Neural cell (in vitro differentiated cells): Measurements from ENCODE around the gene PTPRG.

ENCODE experiments used
- EP300 ChIP-seq: fragments of 450-650 bp; conservative IDR thresholded peaks from 2 replicates; pipeline ENCODE4 v1.6.1; 2014; ENCODE audit warnings: antibody characterized with exemption, mild to moderate bottlenecking, moderate library complexity; ENCODE audit not compliant: poor library complexity, severe bottlenecking
- TAF1 ChIP-seq: IDR thresholded peaks from 2 replicates; pipeline ENCODE4 v1.6.1; 2012; ENCODE audit warnings: low read depth
- TF ChIP-seq, protein P1 (sequence below): fragments of 450-650 bp; IDR thresholded peaks from 2 replicates; pipeline ENCODE4 v1.5.1; 2014; ENCODE audit warnings: antibody characterized with exemption, mild to moderate bottlenecking, moderate library complexity; ENCODE audit not compliant: poor library complexity, severe bottlenecking
- TF ChIP-seq, protein P2 (sequence below): IDR thresholded peaks from 2 replicates; pipeline ENCODE4 v1.6.1; 2012; ENCODE audit warnings: borderline replicate concordance

DNA sequence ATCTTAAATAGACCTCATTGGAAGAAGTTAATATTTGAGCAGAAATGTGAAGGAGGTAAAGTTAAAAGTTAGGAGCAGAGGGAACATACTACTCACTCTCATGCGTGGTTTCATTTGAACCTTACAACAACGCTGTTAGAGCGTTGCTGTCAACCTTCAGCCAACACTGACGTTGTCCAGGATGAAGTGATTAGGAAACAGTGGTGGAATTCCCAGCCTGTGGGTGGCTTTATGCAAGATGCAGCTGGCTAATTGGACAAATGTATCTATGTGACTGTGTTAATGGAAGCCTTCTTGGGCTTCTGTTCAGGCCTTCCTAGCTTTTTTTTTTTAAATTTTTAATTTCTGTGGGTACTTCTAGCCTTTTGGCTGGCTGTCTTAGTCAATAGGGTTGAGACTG lies 40.5 kb downstream of the PTPRG start:
- TF ChIP-seq, protein P1, sequence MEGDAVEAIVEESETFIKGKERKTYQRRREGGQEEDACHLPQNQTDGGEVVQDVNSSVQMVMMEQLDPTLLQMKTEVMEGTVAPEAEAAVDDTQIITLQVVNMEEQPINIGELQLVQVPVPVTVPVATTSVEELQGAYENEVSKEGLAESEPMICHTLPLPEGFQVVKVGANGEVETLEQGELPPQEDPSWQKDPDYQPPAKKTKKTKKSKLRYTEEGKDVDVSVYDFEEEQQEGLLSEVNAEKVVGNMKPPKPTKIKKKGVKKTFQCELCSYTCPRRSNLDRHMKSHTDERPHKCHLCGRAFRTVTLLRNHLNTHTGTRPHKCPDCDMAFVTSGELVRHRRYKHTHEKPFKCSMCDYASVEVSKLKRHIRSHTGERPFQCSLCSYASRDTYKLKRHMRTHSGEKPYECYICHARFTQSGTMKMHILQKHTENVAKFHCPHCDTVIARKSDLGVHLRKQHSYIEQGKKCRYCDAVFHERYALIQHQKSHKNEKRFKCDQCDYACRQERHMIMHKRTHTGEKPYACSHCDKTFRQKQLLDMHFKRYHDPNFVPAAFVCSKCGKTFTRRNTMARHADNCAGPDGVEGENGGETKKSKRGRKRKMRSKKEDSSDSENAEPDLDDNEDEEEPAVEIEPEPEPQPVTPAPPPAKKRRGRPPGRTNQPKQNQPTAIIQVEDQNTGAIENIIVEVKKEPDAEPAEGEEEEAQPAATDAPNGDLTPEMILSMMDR = no peak
- TF ChIP-seq TAF1 = no peak
- TF ChIP-seq EP300 = no peak
- TF ChIP-seq, protein P2, sequence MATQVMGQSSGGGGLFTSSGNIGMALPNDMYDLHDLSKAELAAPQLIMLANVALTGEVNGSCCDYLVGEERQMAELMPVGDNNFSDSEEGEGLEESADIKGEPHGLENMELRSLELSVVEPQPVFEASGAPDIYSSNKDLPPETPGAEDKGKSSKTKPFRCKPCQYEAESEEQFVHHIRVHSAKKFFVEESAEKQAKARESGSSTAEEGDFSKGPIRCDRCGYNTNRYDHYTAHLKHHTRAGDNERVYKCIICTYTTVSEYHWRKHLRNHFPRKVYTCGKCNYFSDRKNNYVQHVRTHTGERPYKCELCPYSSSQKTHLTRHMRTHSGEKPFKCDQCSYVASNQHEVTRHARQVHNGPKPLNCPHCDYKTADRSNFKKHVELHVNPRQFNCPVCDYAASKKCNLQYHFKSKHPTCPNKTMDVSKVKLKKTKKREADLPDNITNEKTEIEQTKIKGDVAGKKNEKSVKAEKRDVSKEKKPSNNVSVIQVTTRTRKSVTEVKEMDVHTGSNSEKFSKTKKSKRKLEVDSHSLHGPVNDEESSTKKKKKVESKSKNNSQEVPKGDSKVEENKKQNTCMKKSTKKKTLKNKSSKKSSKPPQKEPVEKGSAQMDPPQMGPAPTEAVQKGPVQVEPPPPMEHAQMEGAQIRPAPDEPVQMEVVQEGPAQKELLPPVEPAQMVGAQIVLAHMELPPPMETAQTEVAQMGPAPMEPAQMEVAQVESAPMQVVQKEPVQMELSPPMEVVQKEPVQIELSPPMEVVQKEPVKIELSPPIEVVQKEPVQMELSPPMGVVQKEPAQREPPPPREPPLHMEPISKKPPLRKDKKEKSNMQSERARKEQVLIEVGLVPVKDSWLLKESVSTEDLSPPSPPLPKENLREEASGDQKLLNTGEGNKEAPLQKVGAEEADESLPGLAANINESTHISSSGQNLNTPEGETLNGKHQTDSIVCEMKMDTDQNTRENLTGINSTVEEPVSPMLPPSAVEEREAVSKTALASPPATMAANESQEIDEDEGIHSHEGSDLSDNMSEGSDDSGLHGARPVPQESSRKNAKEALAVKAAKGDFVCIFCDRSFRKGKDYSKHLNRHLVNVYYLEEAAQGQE = no peak
